Natural killer cell (primary cell): ENCODE data around the gene PRKAA1. TPM values are rescaled to one million over a fixed set of nuclear protein-coding genes. Genes with fewer than 3 reads are reported as not detected.

ENCODE experiments used
- ATAC-seq, 3 donors: fragments of 150-1000 bp in 2 of 3; fragments of 200-7000 bp in 1 of 3; cut with Tn5 transposase; 1 replicate in 1 of 3; 2 replicates in 2 of 3; pipeline ENCODE4 v1.10.0; 2021; ENCODE audit warnings: mild to moderate bottlenecking in 2 of 3, moderate library complexity in 2 of 3
- DNase-seq, 2 donors: peaks; one replicate each; pipeline versions ENCODE4 v3.0.0 to v3.0.0-alpha.2; 2013 to 2021; ENCODE audit warnings: mixed read lengths in 1 of 2
- H3K27ac ChIP-seq: one replicate; pipeline ENCODE4 v1.5.1; 2013; ENCODE audit warnings: mild to moderate bottlenecking, low read length
- H3K27me3 ChIP-seq: one replicate; pipeline ENCODE4 v1.6.1; 2013; ENCODE audit warnings: low read length; ENCODE audit not compliant: control insufficient read depth, insufficient read depth
- H3K36me3 ChIP-seq: one replicate; pipeline ENCODE4 v1.6.1; 2013; ENCODE audit warnings: low read length; ENCODE audit not compliant: control insufficient read depth, insufficient read depth
- H3K4me1 ChIP-seq: one replicate; pipeline ENCODE4 v1.6.1; 2013; ENCODE audit warnings: low read length; ENCODE audit not compliant: control insufficient read depth, insufficient read depth
- H3K4me3 ChIP-seq: one replicate; pipeline ENCODE4 v1.5.1; 2013; ENCODE audit warnings: low read length
- H3K9me3 ChIP-seq: one replicate; pipeline ENCODE4 v1.6.1; 2013; ENCODE audit warnings: low read length; ENCODE audit not compliant: control insufficient read depth, insufficient read depth
- H3K27ac Mint-ChIP-seq, 2 donors: one replicate each; pipeline ENCODE4 v1.8.0; 2022; ENCODE audit warnings: mild to moderate bottlenecking in 2 of 2, mixed read lengths in 2 of 2, moderate library complexity in 1 of 2
- H3K27me3 Mint-ChIP-seq, 2 donors: one replicate each; pipeline ENCODE4 v1.8.0; 2022; ENCODE audit warnings: low read depth in 2 of 2, mixed read lengths in 2 of 2
- H3K36me3 Mint-ChIP-seq: one replicate; pipeline ENCODE4 v1.8.0; 2022; ENCODE audit warnings: mixed read lengths
- H3K4me1 Mint-ChIP-seq, 2 donors: one replicate each; pipeline ENCODE4 v1.8.0; 2022; ENCODE audit warnings: mixed read lengths in 2 of 2
- H3K4me3 Mint-ChIP-seq: one replicate; pipeline ENCODE4 v1.8.0; 2022; ENCODE audit warnings: mild to moderate bottlenecking, moderate library complexity, mixed read lengths
- H3K9me3 Mint-ChIP-seq, 2 donors: one replicate each; pipeline ENCODE4 v1.8.0; 2022; ENCODE audit warnings: mixed read lengths in 2 of 2
- WGBS: methylation state at CpG from one replicate; pipeline ENCODE4 v1.1.7; 2013; ENCODE audit warnings: missing lambda C conversion rate; ENCODE audit not compliant: insufficient coverage; 5-methylcytosine and 5-hydroxymethylcytosine counted together
- intact Hi-C: fragments of 100-400 bp; cut with micrococcal nuclease; formaldehyde crosslinking; loops from one replicate; pipeline ENCODE4 v1.14.2; 2022
- total RNA-seq, 4 donors: library from RNA; stranded (reverse); fragments of 120-200 nt in 1 of 4; gene quantifications; one replicate each; pipeline versions ENCODE4 v1.2.3 to v1.2.4, GENCODE V29; 2013 to 2022
- TF ChIP-seq, protein P1 (sequence below): fragments of 200-600 bp; IDR thresholded peaks from one replicate; pipeline ENCODE4 v1.8.0; 2022; ENCODE audit warnings: antibody characterized with exemption

The PRKAA1 gene
- total RNA-seq, 3 donors from 2014 or later (not counting 1 experiment from before 2014, with no cell fraction given) = 120 to 165 (median 122) TPM

DNA sequence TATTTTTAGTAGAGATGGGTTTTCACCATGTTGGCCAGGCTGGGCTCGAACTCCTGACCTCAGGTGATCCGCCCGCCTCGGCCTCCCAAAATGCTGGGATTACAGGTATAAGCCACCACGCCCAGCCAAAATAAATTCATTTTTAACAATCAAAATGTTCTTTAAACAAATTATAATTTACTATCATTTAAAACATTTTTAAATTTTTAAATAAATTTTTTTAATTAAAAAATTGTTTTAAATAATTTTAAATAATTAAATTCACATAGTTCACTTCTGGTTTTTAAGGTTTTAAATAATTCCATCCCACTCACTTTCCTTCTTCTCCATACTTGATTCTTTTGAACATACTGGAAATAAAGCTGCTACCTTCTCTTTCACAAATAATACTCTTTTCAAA lies 27.4 kb downstream of the PRKAA1 start:
- intact Hi-C loops = no loop called here
- Histone ChIP-seq H3K36me3 (peaks cover 65% of the 10 kb centered on the region), H3K4me3 (no peak overlapping the region), H3K27ac (no peak overlapping the region), H3K9me3 (no peaks in the 10 kb centered on the region), H3K27me3 (no peaks in the 10 kb centered on the region), H3K4me1 (no peaks in the 10 kb centered on the region)
- Mint-ChIP-seq H3K4me3 (no peak overlapping the region), H3K27ac (no peak overlapping the region), H3K9me3 (no peaks in the 10 kb centered on the region), H3K4me1 (peaks cover under 1 to 4% of the 10 kb centered on the region in 2 donors), H3K36me3 (peaks cover 13% of the 10 kb centered on the region), H3K27me3 (no peaks in the 10 kb centered on the region)
- DNase-seq (no peak), ATAC-seq (no peak)
- TF ChIP-seq, protein P1, sequence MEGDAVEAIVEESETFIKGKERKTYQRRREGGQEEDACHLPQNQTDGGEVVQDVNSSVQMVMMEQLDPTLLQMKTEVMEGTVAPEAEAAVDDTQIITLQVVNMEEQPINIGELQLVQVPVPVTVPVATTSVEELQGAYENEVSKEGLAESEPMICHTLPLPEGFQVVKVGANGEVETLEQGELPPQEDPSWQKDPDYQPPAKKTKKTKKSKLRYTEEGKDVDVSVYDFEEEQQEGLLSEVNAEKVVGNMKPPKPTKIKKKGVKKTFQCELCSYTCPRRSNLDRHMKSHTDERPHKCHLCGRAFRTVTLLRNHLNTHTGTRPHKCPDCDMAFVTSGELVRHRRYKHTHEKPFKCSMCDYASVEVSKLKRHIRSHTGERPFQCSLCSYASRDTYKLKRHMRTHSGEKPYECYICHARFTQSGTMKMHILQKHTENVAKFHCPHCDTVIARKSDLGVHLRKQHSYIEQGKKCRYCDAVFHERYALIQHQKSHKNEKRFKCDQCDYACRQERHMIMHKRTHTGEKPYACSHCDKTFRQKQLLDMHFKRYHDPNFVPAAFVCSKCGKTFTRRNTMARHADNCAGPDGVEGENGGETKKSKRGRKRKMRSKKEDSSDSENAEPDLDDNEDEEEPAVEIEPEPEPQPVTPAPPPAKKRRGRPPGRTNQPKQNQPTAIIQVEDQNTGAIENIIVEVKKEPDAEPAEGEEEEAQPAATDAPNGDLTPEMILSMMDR = no peak
- 100% methylated on average over 5 of the region's 5 CpGs for WGBS

DNA sequence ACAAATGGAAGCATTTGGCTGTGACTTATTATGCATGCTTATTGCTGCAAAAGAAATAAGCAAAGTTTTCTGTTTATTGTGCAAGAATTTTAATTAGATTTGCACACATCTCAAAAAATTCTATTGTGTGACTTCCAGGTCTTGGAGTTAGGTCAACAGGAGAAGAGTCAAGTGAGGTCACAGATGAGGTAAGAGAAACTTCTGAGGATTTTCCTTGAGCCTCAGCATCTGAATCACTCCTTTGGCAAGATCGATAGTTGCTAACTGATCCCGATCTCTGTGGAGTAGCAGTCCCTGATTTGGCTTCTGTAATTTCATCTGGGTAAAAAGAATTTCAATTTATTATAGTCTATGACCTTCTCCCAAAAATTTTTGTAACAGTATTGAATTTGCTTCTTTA lies 35.5 kb downstream of the PRKAA1 start:
- peaks cover 0 to 5% of the 10 kb centered on the region in 2 donors for H3K4me1 Mint-ChIP-seq
- H3K4me3 Mint-ChIP-seq = no peak overlapping the region
- no peak for ATAC-seq
- no peaks in the 10 kb centered on the region for H3K27me3 ChIP-seq
- no peak overlapping the region for H3K4me3 ChIP-seq
- H3K27ac ChIP-seq = no peak overlapping the region
- H3K27me3 Mint-ChIP-seq = no peaks in the 10 kb centered on the region
- no peaks in the 10 kb centered on the region for H3K9me3 Mint-ChIP-seq
- peaks cover 70% of the 10 kb centered on the region for H3K36me3 ChIP-seq
- H3K9me3 ChIP-seq = no peaks in the 10 kb centered on the region
- no peak overlapping the region for H3K27ac Mint-ChIP-seq
- H3K36me3 Mint-ChIP-seq = peaks cover 11% of the 10 kb centered on the region
- intact Hi-C loops = no loop called here
- no peak for DNase-seq
- 100% methylated on average over 1 of the region's 2 CpGs for WGBS
- H3K4me1 ChIP-seq = no peaks in the 10 kb centered on the region
- TF ChIP-seq, protein P1 = no peak

DNA sequence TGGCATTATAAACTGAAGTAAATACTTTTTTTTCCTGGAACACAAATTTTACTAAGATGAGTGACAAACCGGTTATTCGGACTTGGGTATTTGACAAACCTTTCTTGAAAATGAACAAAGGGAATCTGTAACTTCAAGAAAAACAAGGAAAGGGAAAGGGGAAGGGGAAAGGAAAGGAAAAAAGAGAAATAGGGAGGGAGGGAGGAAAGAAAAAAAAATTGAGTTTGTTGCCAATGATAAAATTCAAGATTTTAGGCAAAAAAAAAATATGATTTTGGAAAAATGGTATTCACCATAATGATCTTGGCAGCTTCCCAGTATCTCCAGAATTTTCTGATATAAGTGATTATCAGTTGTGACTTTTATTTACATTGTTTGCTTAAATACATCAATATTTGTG lies 40.8 kb downstream of the PRKAA1 start:
- 93% methylated on average over 2 of the region's 2 CpGs for WGBS
- Mint-ChIP-seq H3K27ac (no peak overlapping the region), H3K27me3 (no peaks in the 10 kb centered on the region), H3K9me3 (no peaks in the 10 kb centered on the region), H3K4me3 (no peak overlapping the region), H3K4me1 (peaks cover 13 to 18% of the 10 kb centered on the region in 2 donors), H3K36me3 (no peaks in the 10 kb centered on the region)
- DNase-seq (no peak), ATAC-seq (no peak)
- Histone ChIP-seq H3K36me3 (peaks cover 18% of the 10 kb centered on the region), H3K4me1 (peaks cover 5% of the 10 kb centered on the region), H3K27me3 (no peaks in the 10 kb centered on the region), H3K9me3 (no peaks in the 10 kb centered on the region), H3K27ac (no peak overlapping the region), H3K4me3 (no peak overlapping the region)
- intact Hi-C loops = no loop called here
- TF ChIP-seq, protein P1 = no peak
